ENCODE measurements around the gene ARCN1.

DNA sequence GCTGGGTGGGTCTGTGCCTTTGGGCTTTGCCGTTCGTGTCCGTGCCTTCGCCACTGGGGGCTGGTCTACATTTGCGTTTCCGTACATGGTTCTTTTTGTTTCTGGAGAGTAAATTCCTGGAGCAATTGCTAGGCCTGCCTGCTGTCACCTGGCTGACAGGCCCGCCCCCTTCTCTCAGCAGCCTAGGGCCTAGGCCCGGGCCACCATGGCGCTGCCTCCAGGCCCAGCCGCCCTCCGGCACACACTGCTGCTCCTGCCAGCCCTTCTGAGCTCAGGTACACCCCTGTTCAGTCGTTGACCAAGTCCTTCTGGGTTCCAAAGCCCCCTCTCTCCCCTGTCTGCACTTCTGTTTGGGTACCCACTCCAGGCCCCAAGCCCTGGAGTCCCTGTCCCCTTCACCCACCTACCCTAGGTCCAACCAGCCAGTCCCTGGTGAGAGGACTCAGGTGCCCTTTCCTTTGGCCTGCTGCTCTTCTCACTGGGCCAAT lies 40.6 kb upstream of the ARCN1 start:
- TF ChIP-seq POLR2A (IDR thresholded peaks at IDR 0.05) (no peak), CTCF (IDR thresholded peaks at IDR 0.05) (no peak)

Measured in testis (tissue), 2 donors.